GM11168 (cell line): ENCODE data around the gene TSPYL4.

Source experiments
- in situ Hi-C: fragments of 300-500 bp; cut with MboI; formaldehyde crosslinking; loops from one replicate; pipeline ENCODE4 v1.12.0; 2022; ENCODE audit warnings: low sequenced_read_pairs; ENCODE audit not compliant: unreplicated experiment

The TSPYL4 gene

DNA sequence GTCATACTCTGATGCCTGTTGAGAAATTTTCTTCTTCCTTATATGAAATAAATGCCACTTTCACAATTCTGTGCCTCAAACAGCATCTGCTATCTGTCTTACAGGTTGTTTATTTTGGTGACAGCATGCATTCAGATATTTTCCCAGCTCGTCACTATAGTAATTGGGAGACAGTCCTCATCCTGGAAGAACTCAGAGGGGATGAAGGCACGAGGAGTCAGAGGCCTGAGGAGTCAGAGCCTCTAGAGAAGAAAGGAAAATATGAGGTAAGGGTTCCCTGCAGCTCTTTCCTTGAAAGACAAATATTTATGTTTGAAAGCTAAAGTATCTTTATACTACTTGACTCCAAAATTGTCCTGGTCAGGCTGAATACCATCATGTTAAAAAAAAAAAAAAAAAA, 15.8 kb downstream of the TSPYL4 start:
- in situ Hi-C loops = no loop called here

DNA sequence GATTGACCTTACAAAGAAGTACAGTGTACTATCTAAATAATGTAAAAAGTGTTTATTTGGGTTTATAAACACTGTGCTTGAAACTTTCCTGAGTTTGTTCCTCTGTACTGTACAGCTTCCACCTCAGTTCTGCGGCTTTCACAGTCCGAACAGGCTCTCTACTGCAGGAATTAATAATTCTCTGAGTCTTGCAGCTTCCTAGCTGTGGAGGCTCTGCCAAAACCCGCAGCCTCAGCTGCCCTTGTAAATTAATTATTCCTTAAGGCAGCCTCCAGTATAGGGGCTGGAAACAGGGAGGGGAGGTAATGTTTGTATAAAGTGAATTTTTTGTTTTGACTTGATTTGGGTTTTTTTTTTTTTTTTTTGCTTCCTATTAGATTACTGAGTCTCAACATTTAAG, 19.2 kb downstream of the TSPYL4 start:
- in situ Hi-C loops = no loop called here

DNA sequence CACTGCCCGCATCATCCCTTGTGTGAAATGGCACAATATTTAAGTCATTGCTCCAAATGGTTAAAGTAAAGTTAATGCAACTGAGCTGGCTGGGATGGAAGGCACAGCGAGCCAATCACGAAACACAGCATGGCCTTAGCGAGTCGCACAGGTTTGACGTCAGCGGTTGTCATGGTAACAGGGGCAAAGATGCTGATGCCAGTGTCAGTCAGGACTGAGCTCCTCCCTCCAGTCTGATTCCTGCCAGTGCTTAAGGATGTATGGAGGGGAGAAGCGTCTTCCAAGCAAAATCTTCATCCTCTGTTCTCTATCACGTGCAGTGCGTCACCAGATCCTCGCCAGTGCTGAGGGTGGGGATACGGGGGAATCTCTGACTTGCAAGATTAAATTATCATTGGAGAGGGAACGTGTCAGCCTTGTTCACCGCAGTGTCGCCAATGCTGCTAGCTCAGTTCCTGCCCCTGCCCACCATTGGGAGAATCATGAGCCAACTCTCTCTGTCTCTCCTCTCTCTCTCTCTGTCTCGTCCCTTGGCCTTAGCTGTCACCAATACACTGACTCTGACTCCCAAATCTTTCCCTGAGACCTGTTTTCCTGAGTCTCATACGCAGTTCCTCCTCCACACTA, 24.5 kb downstream of the TSPYL4 start:
- in situ Hi-C loops = no loop called here

GRCh38 chr6:116223355-116223754, 30.5 kb downstream of the TSPYL4 start:
- in situ Hi-C loops = no loop called here

GRCh38 chr6:116221911-116222310, 32.0 kb downstream of the TSPYL4 start:
- in situ Hi-C loops = no loop called here

GRCh38 chr6:116221067-116221466, 32.8 kb downstream of the TSPYL4 start:
- in situ Hi-C loops = no loop called here

- in situ Hi-C loops = no loop called here
Measured at GRCh38 chr6:116218866-116219265, 35.0 kb downstream of the TSPYL4 start.

GRCh38 chr6:116218172-116218633, 35.7 kb downstream of the TSPYL4 start:
- in situ Hi-C loops = no loop called here

DNA sequence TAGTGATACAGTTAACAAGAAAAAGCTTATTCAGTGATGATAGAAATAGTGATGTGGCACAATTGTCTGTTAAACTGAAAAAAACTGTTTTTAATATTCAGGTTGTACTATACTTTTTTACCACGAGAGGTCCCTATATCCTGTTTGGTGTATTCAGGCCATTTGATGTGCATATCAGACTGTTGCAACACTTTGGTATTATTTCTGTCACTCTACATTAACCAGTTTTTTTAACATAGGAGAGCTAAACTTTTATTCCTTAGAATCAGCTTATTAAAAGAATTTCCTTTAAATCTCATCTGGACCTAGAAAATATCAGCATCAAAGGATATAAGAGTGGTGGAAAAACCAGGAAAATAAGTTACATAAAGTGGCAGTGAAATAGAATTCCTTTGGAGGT, 36.8 kb downstream of the TSPYL4 start:
- in situ Hi-C loops = no loop called here

- in situ Hi-C loops = no loop called here
Measured at GRCh38 chr6:116215414-116215813, 38.5 kb downstream of the TSPYL4 start.

GRCh38 chr6:116214681-116215080, 39.2 kb downstream of the TSPYL4 start:
- in situ Hi-C loops = no loop called here

GRCh38 chr6:116210750-116211425, 43.0 kb downstream of the TSPYL4 start:
- in situ Hi-C loops = no loop called here

DNA sequence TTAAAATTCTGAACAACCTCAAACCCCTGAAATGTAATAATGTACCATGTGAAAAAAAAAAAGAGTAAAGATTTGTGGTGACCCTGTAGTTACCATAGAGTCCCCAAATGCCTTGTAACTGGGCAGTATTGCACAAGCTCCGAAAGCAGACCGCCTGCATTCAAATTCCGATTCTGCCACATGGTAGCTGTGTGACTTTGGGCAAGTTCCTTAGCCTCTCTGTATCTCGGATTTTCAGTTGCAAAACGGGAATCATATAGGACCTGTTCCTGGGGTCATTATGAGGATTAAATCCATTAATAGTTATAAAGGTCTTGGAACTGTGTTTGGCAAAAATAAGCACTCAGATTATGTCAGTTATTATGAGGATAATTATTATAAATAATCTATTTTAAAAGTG, 43.6 kb downstream of the TSPYL4 start:
- in situ Hi-C loops = no loop called here

DNA sequence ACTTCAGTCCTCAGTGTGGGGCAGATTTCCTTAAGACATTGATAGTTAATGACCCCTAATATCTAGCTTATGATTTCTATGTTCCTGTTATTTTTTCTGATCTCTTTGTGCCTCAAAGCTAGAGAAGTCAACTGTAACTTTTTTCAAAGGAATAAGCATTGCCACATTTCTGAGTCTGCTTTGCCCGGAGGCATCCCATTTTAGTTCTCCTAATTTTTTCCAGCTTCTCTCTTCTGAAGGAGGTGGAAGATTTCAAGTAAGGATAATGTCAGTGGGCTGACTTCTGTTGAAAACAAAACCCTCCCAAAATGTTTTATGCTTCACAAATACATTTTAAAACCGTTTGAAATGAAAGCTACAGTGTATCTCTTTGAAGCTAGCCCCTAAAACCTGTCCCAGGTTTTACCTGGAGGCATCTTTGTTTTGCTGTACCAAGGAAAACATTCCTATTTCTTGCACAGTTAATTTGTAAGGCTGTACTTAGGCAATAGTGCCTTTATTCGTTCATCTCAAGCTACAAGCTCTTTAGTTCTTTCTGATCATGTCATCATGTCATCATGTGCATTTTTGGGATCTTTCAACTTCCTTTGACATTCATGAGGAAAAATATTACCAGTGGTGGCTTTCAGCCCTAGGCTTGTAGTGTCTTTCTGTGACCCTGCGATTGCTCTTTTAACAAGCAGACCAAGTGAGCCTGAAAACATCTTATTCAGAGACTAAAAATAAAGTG, 45.7 kb downstream of the TSPYL4 start:
- in situ Hi-C loops = no loop called here

GRCh38 chr6:116206231-116206903, 47.5 kb downstream of the TSPYL4 start:
- in situ Hi-C loops = no loop called here

GRCh38 chr6:116205281-116205680, 48.6 kb downstream of the TSPYL4 start:
- in situ Hi-C loops = no loop called here

DNA sequence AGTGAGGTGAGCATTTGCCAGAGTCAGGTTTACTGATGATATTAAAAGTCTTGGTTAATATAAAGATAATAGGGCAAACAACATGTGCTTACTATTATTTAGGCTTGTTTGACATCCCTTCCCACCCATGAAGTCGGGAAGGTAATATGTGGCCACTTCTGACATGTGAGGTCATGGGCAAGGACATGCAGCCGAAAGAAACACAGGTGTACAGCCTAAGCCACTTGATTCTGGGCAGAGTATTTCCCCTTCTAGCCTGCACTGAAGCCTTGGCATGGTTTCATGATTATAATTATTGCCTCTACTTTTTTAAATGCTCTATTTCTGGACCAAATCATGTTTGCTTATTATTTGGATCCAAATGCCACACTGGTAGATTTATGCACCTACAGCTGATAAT, 52.3 kb downstream of the TSPYL4 start:
- in situ Hi-C loops = no loop called here

- in situ Hi-C loops = no loop called here
Measured at GRCh38 chr6:116200619-116201249, 53.1 kb downstream of the TSPYL4 start.
